HG02943 (cell line): ENCODE data around the gene RAD51B.

Experiments used
- ATAC-seq: cut with Tn5 transposase; IDR thresholded peaks from one replicate; pipeline ENCODE4 v1.9.1; 2021; ENCODE audit warnings: mild to moderate bottlenecking, low read depth, moderate library complexity; ENCODE audit not compliant: unreplicated experiment

RAD51B gene

DNA sequence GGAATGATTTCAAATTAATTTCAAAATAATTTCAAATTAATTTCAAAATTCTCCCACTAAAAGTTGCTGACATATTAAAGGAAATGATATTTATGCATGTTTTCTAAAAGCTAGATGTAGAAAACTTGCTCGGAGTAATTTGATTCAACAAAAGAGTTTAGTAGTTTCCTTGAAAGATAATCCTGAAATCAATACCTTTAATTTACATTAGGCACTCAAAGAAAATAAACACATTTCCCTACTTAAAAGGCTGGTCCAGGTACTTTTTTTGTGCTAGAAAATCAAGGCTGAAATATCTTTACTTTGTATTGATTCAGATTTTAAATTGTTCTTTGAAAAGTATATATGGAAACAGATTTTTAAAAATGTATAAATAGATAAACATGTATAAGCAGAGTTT is 370.5 kb downstream of the RAD51B start:
- no peak for ATAC-seq

DNA sequence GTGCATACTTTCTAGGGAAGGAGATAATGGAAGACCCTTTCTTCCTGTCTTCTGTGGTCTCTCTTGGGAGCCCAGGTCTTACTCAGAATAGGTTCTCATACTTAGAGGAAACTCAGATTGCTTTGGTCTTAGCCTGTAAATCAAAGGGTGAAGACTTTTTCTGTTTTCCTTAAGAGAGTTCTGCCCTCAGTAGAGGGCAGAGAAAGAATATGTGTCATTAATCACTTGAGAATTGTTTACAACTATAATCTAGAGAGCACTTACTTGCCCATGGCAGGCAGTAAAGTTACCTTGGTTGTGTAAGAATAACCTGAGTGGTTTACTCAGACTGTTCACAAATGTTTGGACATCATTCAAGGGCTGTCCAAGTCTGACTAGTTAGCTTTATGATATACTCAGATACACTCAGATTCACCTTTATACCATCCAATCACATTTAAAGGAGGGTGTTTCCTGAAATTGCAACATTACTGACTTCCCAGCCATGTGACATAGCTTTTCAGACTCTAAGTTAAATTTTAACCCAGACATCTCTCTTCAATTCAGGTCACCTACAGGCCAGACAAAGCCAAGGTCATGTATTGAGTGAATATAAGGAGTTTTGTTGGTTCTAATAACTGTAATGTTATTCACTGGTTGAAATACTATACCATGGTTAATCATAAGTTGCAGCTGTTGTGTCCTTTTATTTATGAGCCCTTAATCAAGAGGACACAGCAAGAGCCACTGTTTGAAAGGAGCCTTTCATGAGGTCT is 372.2 kb downstream of the RAD51B start:
- ATAC-seq = no peak

DNA sequence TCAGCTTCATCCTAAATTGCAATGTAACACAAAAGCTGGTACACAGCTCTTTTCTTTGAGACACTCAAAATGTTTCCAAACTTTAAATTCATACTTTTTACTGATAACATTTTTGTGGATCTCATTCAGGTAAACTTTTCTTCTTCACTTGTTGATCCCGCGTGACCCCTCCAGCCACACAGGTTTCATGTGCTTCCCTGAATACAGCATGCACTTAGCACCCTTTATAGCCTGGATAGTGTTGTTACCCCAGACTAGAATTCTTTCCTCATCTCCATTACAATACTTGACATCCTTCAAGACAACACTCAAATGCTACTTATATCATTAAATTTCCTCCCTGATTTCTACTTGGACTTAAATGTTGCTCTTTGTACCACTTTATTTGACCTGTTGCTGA is 373.4 kb downstream of the RAD51B start:
- no peak for ATAC-seq

GRCh38 chr14:68193970-68194681 is 374.5 kb downstream of the RAD51B start:
- ATAC-seq = no peak

DNA sequence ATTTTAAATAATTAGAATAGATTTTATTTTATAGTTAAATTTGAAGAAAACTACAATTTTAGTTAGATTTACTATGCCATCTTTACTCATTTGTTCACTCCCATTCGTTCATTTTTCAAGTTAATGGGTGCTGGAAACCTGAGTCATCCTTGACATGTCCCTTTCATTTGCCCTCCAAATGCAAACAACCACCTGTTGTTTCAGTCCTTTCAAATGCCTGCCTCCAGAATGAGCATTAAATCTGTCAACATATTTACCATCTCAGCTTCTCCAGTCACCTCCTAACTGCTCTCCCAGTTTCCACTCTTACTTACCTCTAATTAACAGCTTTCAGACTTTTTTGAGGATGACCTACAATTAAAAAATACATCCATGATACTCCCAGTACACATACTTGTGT is 375.5 kb downstream of the RAD51B start:
- ATAC-seq = no peak

GRCh38 chr14:68198713-68199495 is 379.3 kb downstream of the RAD51B start:
- ATAC-seq = no peak

GRCh38 chr14:68199554-68200151 is 380.1 kb downstream of the RAD51B start:
- no peak for ATAC-seq

DNA sequence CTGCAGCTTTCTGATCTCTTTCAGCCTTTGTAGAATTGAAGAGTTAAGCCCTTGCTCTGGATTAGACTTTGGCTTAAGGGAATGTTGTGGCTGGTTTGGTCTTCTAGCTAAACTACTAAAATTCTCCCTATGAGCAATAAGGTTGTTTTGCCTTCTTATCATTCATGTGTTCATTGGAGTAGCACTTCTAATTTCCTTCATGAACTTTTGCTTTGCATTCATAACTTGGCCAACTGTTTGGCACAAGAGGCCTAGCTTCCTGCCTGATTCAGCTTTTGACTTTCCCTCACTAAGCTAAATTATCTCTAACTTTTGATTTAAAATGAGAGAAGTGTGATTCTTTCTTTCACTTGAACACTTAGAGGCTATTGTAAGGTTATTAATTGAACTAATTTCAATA is 384.3 kb downstream of the RAD51B start:
- ATAC-seq = no peak

- ATAC-seq = no peak
Measured at GRCh38 chr14:68208218-68208617, 388.6 kb downstream of the RAD51B start.

DNA sequence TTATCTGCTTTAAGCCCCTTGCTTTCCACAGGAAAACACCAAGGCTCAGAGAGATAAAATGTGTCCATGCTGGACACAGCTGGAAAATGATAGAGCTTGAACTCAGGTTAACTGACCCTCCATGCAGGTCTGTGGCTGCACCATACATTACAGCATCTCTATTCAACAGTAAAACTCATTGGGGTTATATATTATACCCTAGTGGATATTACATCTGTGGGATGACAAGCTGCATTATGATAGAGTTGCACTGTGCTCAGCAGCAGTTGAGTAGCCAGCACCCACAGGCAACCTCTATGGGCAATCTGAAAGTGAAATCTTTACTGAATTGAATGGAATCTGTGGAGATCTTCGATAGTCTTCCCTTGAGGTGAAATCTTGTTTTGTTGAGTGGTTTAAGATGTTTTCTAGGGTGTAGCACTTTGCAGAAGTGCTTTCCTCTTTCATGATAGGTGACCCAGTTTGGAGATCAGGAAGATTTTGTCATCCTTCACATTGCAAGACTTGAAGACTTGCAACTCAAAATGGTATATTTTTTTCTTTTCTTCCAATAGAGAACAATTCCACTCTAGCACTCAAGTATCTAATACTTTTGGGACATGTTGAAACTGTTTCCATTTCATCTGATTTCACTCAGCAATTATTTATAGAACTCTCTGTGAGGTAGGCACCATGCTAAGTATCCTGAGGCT is 389.2 kb downstream of the RAD51B start:
- ATAC-seq = no peak

- peak; percentile 92 for ATAC-seq
Measured at GRCh38 chr14:68210729-68211299, 391.2 kb downstream of the RAD51B start.

DNA sequence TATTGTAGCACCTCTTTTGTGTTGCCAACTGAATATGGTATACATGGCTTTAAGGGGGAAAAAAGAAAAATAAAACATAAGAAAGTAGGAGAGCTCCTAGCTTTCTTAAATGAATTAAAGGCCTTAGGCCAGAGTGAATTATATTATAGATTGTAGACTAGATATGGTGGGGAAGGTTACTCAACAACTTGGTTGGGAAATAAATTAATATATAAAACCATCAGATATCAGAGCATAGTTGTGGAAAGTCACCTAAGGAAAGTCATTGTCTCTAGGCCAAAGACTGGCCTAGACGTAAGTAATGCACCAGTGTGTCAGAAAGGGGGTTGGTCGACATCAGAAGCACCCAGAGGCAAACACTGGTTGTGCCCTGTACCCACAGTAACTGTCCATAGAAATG is 391.8 kb downstream of the RAD51B start:
- ATAC-seq = no peak

- no peak for ATAC-seq
Measured at GRCh38 chr14:68211886-68212285, 392.3 kb downstream of the RAD51B start.

DNA sequence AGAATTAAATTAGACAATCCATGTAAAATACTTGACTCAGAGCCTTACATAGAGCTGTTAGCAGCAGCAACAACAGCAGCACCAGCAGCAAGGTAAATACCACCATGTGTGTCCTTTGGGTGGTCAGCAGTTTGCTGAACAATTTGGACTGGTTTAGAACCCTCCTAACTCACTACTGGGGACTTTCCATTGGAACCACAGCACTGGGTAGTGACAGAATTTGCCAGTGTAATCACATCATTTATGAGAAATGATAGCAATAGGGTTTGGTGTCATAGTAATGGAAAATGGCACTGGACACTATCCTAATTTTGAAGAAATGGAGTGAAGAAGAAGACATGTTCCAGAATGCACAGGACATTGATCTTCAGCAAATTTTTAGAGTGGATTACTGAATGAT is 392.8 kb downstream of the RAD51B start:
- ATAC-seq = no peak

DNA sequence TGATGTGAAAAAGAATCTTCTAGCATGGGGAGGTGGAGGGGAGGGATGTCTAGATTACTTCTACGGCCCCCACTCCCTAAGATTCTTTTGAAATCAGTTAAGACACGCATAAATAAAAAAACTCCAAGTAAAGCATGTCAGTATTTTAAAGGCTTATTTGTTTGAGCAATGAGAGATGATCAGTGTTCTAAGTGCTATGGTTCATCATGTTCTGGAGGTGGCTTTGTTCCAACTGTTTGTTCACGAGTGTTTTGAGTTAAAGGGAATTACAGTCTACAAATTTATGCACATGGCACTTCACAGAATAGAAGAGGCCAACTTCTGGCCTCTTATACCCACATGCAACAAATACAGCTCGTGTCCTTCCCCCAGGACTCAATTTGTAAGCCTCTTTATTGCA is 394.9 kb downstream of the RAD51B start:
- ATAC-seq = no peak

GRCh38 chr14:68215629-68216028 is 396.1 kb downstream of the RAD51B start:
- ATAC-seq = no peak

- no peak for ATAC-seq
Measured at GRCh38 chr14:68216079-68216478, 396.5 kb downstream of the RAD51B start.

- ATAC-seq = no peak
Measured at GRCh38 chr14:68216957-68217356, 397.4 kb downstream of the RAD51B start.

- ATAC-seq = no peak
Measured at GRCh38 chr14:68217791-68218340, 398.3 kb downstream of the RAD51B start.

- no peak for ATAC-seq
Measured at GRCh38 chr14:68219407-68219806, 399.8 kb downstream of the RAD51B start.
